H9 (cell line): ENCODE measurements around the gene SAMD14. TPM values are rescaled to one million over a fixed set of nuclear protein-coding genes. Genes with fewer than 3 reads are reported as not detected.
"Not testable (repeated sequence)": the region's sequence is repeated elsewhere in the genome, so short reads cannot be mapped to it uniquely, and the experiment has no call there.

Source experiments
- DNase-seq: peaks from one replicate; pipeline ENCODE4 v3.0.0-alpha.2; 2017
- H2AFZ ChIP-seq: one replicate; pipeline ENCODE4 v1.6.1; 2013; ENCODE audit warnings: mild to moderate bottlenecking, low read length, control low read depth, moderate library complexity
- H2AK5ac ChIP-seq: 2 replicates; pipeline ENCODE4 v1.6.1; 2013; ENCODE audit warnings: low read length, control low read depth, mixed read lengths; ENCODE audit not compliant: insufficient read length
- H2BK120ac ChIP-seq: one replicate; pipeline ENCODE4 v1.6.1; 2013; ENCODE audit warnings: low read depth, mild to moderate bottlenecking, low read length, control low read depth, inconsistent platforms; ENCODE audit not compliant: poor library complexity, severe bottlenecking
- H2BK12ac ChIP-seq: 2 replicates; pipeline ENCODE4 v1.6.1; 2013; ENCODE audit warnings: low read length, control low read depth, mixed read lengths, low read depth; ENCODE audit not compliant: insufficient read length
- H2BK15ac ChIP-seq: 2 replicates; pipeline ENCODE4 v1.6.1; 2013; ENCODE audit warnings: low read depth, low read length, control low read depth
- H2BK20ac ChIP-seq: one replicate; pipeline ENCODE4 v1.6.1; 2013; ENCODE audit warnings: low read depth, mild to moderate bottlenecking, low read length, control low read depth, inconsistent platforms; ENCODE audit not compliant: poor library complexity, severe bottlenecking
- H2BK5ac ChIP-seq: 2 replicates; pipeline ENCODE4 v1.6.1; 2013; ENCODE audit warnings: low read length, control low read depth, mixed read lengths; ENCODE audit not compliant: insufficient read length
- H3K14ac ChIP-seq: 2 replicates; pipeline ENCODE4 v1.6.1; 2013; ENCODE audit warnings: low read length, control low read depth; ENCODE audit not compliant: insufficient read depth
- H3K18ac ChIP-seq: 2 replicates; pipeline ENCODE4 v1.6.1; 2013; ENCODE audit warnings: low read depth, mild to moderate bottlenecking, mixed read lengths, low read length, control low read depth; ENCODE audit not compliant: insufficient read length
- H3K23ac ChIP-seq: 2 replicates; pipeline ENCODE4 v1.6.1; 2013; ENCODE audit warnings: low read length, control low read depth, mixed read lengths, low read depth; ENCODE audit not compliant: insufficient read length
- H3K23me2 ChIP-seq: 2 replicates; pipeline ENCODE4 v1.6.1; 2013; ENCODE audit warnings: low read depth, mild to moderate bottlenecking, mixed read lengths, low read length, control low read depth; ENCODE audit not compliant: insufficient read length, poor library complexity, severe bottlenecking
- H3K27ac ChIP-seq: 2 replicates; pipeline ENCODE4 v1.5.1; 2013; ENCODE audit warnings: low read length, control low read depth, mixed read lengths, low read depth; ENCODE audit not compliant: insufficient read length
- H3K27me3 ChIP-seq: 2 replicates; pipeline ENCODE4 v1.6.1; 2013; ENCODE audit warnings: low read length, control low read depth, inconsistent platforms; ENCODE audit not compliant: insufficient read depth
- H3K4ac ChIP-seq: 2 replicates; pipeline ENCODE4 v1.6.1; 2013; ENCODE audit warnings: low read depth, mild to moderate bottlenecking, control low read depth, inconsistent platforms, low read length, moderate library complexity
- H3K4me1 ChIP-seq: 2 replicates; pipeline ENCODE4 v1.6.1; 2013; ENCODE audit warnings: low read length, control low read depth, inconsistent platforms; ENCODE audit not compliant: insufficient read depth
- H3K4me2 ChIP-seq: 2 replicates; pipeline ENCODE4 v1.6.1; 2013; ENCODE audit warnings: low read length, control low read depth, mixed read lengths; ENCODE audit not compliant: insufficient read length, insufficient read depth
- H3K56ac ChIP-seq: 2 replicates; pipeline ENCODE4 v1.6.1; 2013; ENCODE audit warnings: low read depth, mild to moderate bottlenecking, mixed read lengths, low read length, control low read depth; ENCODE audit not compliant: insufficient read length
- H3K79me1 ChIP-seq: 2 replicates; pipeline ENCODE4 v1.6.1; 2013; ENCODE audit warnings: low read depth, mild to moderate bottlenecking, moderate library complexity, low read length, control low read depth, inconsistent platforms; ENCODE audit not compliant: insufficient read depth, poor library complexity, severe bottlenecking
- H3K79me2 ChIP-seq: 2 replicates; pipeline ENCODE4 v1.6.1; 2013; ENCODE audit warnings: low read length, control low read depth, inconsistent platforms; ENCODE audit not compliant: insufficient read depth
- H3K9ac ChIP-seq: 2 replicates; pipeline ENCODE4 v1.6.1; 2013; ENCODE audit warnings: low read length, control low read depth, mixed read lengths; ENCODE audit not compliant: insufficient read length; ENCODE audit errors: extremely low read depth
- H3K9me3 ChIP-seq: one replicate; pipeline ENCODE4 v1.6.1; 2013; ENCODE audit warnings: low read depth, low read length, inconsistent platforms; ENCODE audit not compliant: control insufficient read depth
- H3T11ph ChIP-seq: one replicate; pipeline ENCODE4 v1.6.1; 2013; ENCODE audit warnings: mild to moderate bottlenecking, low read length, control low read depth, inconsistent platforms
- H4K20me1 ChIP-seq: one replicate; pipeline ENCODE4 v1.6.1; 2013; ENCODE audit not compliant: control insufficient read depth, insufficient read length, insufficient read depth
- H4K5ac ChIP-seq: 2 replicates; pipeline ENCODE4 v1.6.1; 2013; ENCODE audit warnings: low read depth, mild to moderate bottlenecking, mixed read lengths, low read length, control low read depth; ENCODE audit not compliant: insufficient read length
- H4K8ac ChIP-seq: replicated peaks from 2 replicates; pipeline ENCODE4 v1.6.1; 2013; ENCODE audit warnings: low read length, control low read depth, mixed read lengths, low read depth; ENCODE audit not compliant: insufficient read length
- H4K91ac ChIP-seq: 2 replicates; pipeline ENCODE4 v1.6.1; 2013; ENCODE audit warnings: low read depth, mild to moderate bottlenecking, moderate library complexity, mixed read lengths, low read length, control low read depth; ENCODE audit not compliant: insufficient read length
- H3K27ac Mint-ChIP-seq, 3 experiments: 2 replicates in 2 of 3; 3 replicates in 1 of 3; pipeline ENCODE4 v1.8.0; 2020 to 2021; ENCODE audit warnings: mixed read lengths in 3 of 3, mild to moderate bottlenecking in 1 of 3, moderate library complexity in 1 of 3
- H3K27me3 Mint-ChIP-seq: 2 replicates; pipeline ENCODE4 v1.8.0; 2021; ENCODE audit warnings: low read depth, mild to moderate bottlenecking, moderate library complexity, mixed read lengths
- H3K36me3 Mint-ChIP-seq, 3 experiments: 2 replicates in 2 of 3; 3 replicates in 1 of 3; pipeline ENCODE4 v1.8.0; 2020 to 2021; ENCODE audit warnings: low read depth in 3 of 3, mixed read lengths in 3 of 3; ENCODE audit not compliant: insufficient read depth in 1 of 3
- H3K4me1 Mint-ChIP-seq, 2 experiments: 2 replicates each; pipeline ENCODE4 v1.8.0; 2020; ENCODE audit warnings: mixed read lengths in 2 of 2
- H3K4me3 Mint-ChIP-seq, 2 experiments: 2 replicates in 1 of 2; 3 replicates in 1 of 2; pipeline ENCODE4 v1.8.0; 2020 to 2021; ENCODE audit warnings: mild to moderate bottlenecking in 2 of 2, mixed read lengths in 2 of 2, moderate library complexity in 1 of 2
- H3K9me3 Mint-ChIP-seq, 2 experiments: 2 replicates in 1 of 2; 3 replicates in 1 of 2; pipeline ENCODE4 v1.8.0; 2020; ENCODE audit warnings: mild to moderate bottlenecking in 2 of 2, mixed read lengths in 2 of 2, moderate library complexity in 1 of 2
- WGBS: extraction: QIAGEN DNeasy Blood & Tissue Kit; methylation state at CpG from one replicate; pipeline ENCODE4 v1.1.7; 2013; ENCODE audit warnings: missing lambda C conversion rate, low lambda C conversion rate, mixed read lengths; ENCODE audit not compliant: insufficient read length; ENCODE audit errors: extremely low coverage; 5-methylcytosine and 5-hydroxymethylcytosine counted together
- total RNA-seq: library from RNA; stranded (reverse); gene quantifications from 2 replicates; pipeline ENCODE4 v1.2.1, GENCODE V29; 2021
- TF ChIP-seq, protein P1 (sequence below): fragments of 200-600 bp; sonication (generic); conservative IDR thresholded peaks from 3 replicates; pipeline ENCODE4 v1.8.0; 2021; ENCODE audit warnings: antibody characterized with exemption, mild to moderate bottlenecking

SAMD14 gene
- total RNA-seq, 1 experiment from 2014 or later: 5.9 TPM

DNA sequence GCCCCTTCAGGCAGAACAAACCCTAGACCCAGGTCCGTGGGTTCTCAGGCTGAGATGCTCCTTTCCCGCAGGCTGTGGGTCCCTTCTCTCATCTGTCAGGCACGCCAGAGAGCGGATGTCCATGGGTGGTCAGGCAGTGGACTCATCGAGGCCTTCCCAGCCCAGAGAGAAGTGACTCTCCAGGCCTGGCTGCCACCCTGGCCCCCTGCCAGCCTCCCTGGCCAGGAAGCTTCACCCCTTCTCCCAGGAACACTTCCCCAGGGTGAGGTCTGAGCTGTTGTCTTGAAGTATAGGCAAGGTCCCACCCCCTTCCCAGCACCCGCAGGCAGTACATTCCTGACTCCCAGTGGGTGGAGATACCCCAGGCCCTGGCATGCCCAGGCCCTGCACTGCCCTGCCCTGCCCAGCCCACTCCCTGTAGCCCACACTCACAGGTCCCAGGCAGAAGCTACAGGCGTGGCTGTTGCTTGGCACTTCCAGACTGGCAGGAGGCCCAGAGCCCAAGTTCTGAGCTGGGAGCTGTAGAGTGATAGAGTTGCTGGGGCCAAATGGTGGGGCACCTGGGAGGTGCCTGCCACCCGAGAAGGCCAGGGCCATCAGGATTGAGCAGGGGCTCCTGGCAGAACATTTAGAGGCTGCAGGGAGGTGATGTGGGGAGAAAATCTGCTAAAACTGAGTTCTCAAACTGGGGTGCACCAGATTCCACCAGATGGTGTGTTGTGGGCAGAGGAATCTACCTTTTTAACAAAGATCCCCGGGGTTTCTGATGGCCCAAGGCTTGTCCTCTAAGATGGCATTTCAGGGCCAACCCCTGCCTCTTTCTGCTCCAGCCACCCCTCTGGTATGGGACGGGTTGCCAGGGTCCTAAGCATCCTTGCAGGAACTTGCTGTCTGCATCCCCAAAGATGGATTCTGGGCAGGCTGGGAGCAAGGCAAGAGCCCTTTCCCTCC, 67.4 kb downstream of the SAMD14 start:
- Histone ChIP-seq H3K4me2 (no peak overlapping the region), H2AFZ (no peak overlapping the region), H3K4me1 (0 out of 2 replicates have a peak, but pooled peaks cover 2% of the 10 kb centered on the region), H4K91ac (no peak overlapping the region), H3K79me2 (no peaks in the 10 kb centered on the region), H3K27ac (no peak overlapping the region), H3K56ac (no peak overlapping the region), H3K4ac (no peak overlapping the region), H4K8ac (no peak overlapping the region), H3K27me3 (no peaks in the 10 kb centered on the region), H4K20me1 (no peaks in the 10 kb centered on the region), H3K79me1 (no peaks in the 10 kb centered on the region), H2AK5ac (no peak overlapping the region), H4K5ac (no peak overlapping the region), H3K9me3 (no peaks in the 10 kb centered on the region), H3K14ac (no peak overlapping the region), H3T11ph (no peak overlapping the region), H3K23ac (no peak overlapping the region), H2BK12ac (no peak overlapping the region), H3K23me2 (no peaks in the 10 kb centered on the region), H2BK5ac (no peak overlapping the region), H3K18ac (no peak overlapping the region), H2BK20ac (no peak overlapping the region), H2BK15ac (no peak overlapping the region), H2BK120ac (no peak overlapping the region), H3K9ac (no peak overlapping the region)
- H3K27me3 Mint-ChIP-seq: peaks cover 12% of the 10 kb centered on the region
- H3K36me3 Mint-ChIP-seq: no peaks in the 10 kb centered on the region
- no peaks in the 10 kb centered on the region for H3K9me3 Mint-ChIP-seq
- no peak for DNase-seq
- no peak overlapping the region for H3K4me3 Mint-ChIP-seq
- no CpG with 5 or more reads among the region's 10 CpGs for WGBS
- no peak overlapping the region for H3K27ac Mint-ChIP-seq
- TF ChIP-seq, protein P1, sequence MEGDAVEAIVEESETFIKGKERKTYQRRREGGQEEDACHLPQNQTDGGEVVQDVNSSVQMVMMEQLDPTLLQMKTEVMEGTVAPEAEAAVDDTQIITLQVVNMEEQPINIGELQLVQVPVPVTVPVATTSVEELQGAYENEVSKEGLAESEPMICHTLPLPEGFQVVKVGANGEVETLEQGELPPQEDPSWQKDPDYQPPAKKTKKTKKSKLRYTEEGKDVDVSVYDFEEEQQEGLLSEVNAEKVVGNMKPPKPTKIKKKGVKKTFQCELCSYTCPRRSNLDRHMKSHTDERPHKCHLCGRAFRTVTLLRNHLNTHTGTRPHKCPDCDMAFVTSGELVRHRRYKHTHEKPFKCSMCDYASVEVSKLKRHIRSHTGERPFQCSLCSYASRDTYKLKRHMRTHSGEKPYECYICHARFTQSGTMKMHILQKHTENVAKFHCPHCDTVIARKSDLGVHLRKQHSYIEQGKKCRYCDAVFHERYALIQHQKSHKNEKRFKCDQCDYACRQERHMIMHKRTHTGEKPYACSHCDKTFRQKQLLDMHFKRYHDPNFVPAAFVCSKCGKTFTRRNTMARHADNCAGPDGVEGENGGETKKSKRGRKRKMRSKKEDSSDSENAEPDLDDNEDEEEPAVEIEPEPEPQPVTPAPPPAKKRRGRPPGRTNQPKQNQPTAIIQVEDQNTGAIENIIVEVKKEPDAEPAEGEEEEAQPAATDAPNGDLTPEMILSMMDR: no peak
- H3K4me1 Mint-ChIP-seq: peaks cover 20 to 22% of the 10 kb centered on the region in 2 experiments

DNA sequence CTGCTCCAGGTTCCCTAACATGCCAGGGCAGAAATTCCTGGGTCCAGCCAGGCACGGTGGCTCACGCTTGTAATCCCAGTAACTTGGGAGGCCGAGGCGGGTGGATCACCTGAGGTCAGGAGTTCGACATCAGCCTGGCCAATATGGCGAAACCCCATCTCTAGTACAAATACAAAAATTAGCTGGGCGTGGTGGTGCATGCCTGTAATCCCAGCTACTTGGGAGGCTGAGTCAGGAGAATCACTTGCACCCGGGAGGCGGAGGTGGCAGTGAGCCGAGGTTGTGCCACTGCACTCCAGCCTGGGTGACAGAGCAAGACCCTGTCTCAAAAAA, 68.3 kb downstream of the SAMD14 start:
- H2BK5ac ChIP-seq, H2BK12ac ChIP-seq, H3K36me3 Mint-ChIP-seq, H4K91ac ChIP-seq, H3K14ac ChIP-seq, H2BK20ac ChIP-seq, DNase-seq, H4K8ac ChIP-seq, H2AK5ac ChIP-seq, H2BK15ac ChIP-seq, H3K9me3 ChIP-seq, H3K23me2 ChIP-seq, H4K5ac ChIP-seq, H3K9ac ChIP-seq, H4K20me1 ChIP-seq, H3T11ph ChIP-seq, H3K23ac ChIP-seq, H3K4me3 Mint-ChIP-seq, H3K9me3 Mint-ChIP-seq, H2AFZ ChIP-seq, H3K4ac ChIP-seq, H3K27me3 ChIP-seq, H2BK120ac ChIP-seq, H3K79me2 ChIP-seq, H3K79me1 ChIP-seq, H3K4me1 ChIP-seq, H3K27ac ChIP-seq, H3K56ac ChIP-seq, H3K4me2 ChIP-seq, H3K18ac ChIP-seq: not testable (repeated sequence)
- no CpG with 5 or more reads among the region's 10 CpGs for WGBS
- H3K27me3 Mint-ChIP-seq: peaks cover 17% of the 10 kb centered on the region
- H3K27ac Mint-ChIP-seq: peak overlapping the region in 1 of 3 experiments; percentile 64; a peak in 2 of 7 replicates
- peaks cover 27 to 29% of the 10 kb centered on the region in 2 experiments for H3K4me1 Mint-ChIP-seq
